AG09309 (cell line): ENCODE results near the gene TTC36.

Experiments used
- DNase-seq: peaks from one replicate; pipeline ENCODE4 v3.0.0-alpha.2; 2010; ENCODE audit warnings: low read depth
- H3K4me3 ChIP-seq: 2 replicates; pipeline ENCODE4 v1.5.1; 2011; ENCODE audit warnings: mild to moderate bottlenecking, low read depth, low read length, moderate library complexity; ENCODE audit not compliant: control insufficient read depth
- CTCF ChIP-seq: IDR thresholded peaks from 2 replicates; pipeline ENCODE4 v1.5.1; 2011; ENCODE audit warnings: mild to moderate bottlenecking, low read depth, low read length, inconsistent platforms; ENCODE audit not compliant: insufficient read depth, control insufficient read depth; ENCODE audit errors: missing control alignments

TTC36 gene

GRCh38 chr11:118531597-118532084 is 4.4 kb downstream of the TTC36 start:
- no peak for DNase-seq
- H3K4me3 ChIP-seq: peak overlapping the region; percentile 50
- TF ChIP-seq CTCF: no peak

DNA sequence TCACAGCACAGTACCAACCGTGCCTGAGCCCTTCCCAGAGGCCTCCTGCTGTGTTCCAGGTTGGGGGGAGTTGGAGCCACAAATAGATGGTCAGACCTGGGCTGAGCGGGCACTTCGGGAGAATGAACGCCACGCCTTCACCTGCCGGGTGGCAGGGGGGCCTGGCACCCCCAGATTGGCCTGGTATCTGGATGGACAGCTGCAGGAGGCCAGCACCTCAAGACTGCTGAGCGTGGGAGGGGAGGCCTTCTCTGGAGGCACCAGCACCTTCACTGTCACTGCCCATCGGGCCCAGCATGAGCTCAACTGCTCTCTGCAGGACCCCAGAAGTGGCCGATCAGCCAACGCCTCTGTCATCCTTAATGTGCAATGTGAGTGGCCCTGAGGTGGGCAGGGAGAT is 4.8 kb downstream of the TTC36 start:
- no peak overlapping the region for H3K4me3 ChIP-seq
- DNase-seq: no peak
- TF ChIP-seq CTCF: no peak

DNA sequence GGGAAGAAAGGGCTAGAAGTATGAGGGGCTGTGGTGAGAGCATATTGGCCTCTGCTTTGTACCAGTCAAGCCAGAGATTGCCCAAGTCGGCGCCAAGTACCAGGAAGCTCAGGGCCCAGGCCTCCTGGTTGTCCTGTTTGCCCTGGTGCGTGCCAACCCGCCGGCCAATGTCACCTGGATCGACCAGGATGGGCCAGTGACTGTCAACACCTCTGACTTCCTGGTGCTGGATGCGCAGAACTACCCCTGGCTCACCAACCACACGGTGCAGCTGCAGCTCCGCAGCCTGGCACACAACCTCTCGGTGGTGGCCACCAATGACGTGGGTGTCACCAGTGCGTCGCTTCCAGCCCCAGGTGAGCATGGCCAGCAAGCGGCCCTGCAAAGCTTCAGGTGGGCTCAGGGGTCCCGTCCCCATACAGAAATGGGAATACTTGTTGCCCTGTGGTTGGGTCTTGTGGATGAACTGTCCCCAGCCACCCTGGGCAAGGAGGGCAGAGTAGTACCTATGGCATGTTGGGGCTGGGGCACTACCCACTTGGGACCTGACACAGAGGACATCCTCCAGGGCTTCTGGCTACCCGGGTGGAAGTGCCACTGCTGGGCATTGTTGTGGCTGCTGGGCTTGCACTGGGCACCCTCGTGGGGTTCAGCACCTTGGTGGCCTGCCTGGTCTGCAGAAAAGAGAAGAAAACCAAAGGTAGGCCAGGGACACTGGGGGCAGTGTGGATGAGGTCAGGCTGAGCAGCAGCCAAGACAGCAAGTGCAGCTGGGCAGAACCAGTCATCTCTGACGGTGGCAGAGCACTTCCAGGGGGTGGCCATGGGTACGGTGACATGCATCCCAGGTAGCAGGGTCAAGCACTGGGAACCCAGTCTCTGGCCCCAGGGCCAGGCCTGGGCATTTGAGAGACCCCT is 5.8 kb downstream of the TTC36 start:
- TF ChIP-seq CTCF: no peak
- H3K4me3 ChIP-seq: no peak overlapping the region

GRCh38 chr11:118533769-118534729 is 6.8 kb downstream of the TTC36 start:
- no peak overlapping the region for H3K4me3 ChIP-seq
- TF ChIP-seq CTCF: no peak
- DNase-seq: no peak

More for the DNA sequence above, 5.8 kb downstream of the TTC36 start:
- DNase-seq: no peak

DNA sequence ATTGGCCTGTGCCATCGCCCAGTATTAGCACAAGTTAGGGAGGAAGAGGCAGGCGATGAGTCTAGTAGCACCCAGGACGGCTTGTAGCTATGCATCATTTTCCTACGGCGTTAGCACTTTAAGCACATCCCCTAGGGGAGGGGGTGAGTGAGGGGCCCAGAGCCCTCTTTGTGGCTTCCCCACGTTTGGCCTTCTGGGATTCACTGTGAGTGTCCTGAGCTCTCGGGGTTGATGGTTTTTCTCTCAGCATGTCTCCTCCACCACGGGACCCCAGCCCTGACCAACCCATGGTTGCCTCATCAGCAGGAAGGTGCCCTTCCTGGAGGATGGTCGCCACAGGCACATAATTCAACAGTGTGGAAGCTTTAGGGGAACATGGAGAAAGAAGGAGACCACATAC is 8.0 kb downstream of the TTC36 start:
- no peak for DNase-seq
- TF ChIP-seq CTCF: no peak

GRCh38 chr11:118536726-118537125 is 9.5 kb downstream of the TTC36 start:
- DNase-seq: no peak
- no peak overlapping the region for H3K4me3 ChIP-seq
- TF ChIP-seq CTCF: no peak

More for the DNA sequence above, 8.0 kb downstream of the TTC36 start:
- no peak overlapping the region for H3K4me3 ChIP-seq
